Esophagus squamous epithelium (tissue), 4 donors: ENCODE results near the gene ZNF26.
"Not testable (repeated sequence)": the region's sequence is repeated elsewhere in the genome, so short reads cannot be mapped to it uniquely, and the experiment has no call there.

Experiments used
- CTCF ChIP-seq, 6 experiments: fragments of 450-650 bp in 4 of 6; fragments of 200-600 bp in 2 of 6; sonication (generic) in 2 of 6; IDR thresholded peaks; one replicate each; pipeline ENCODE4 v1.5.1; 2016 to 2019; ENCODE audit warnings: antibody characterized with exemption in 6 of 6, mild to moderate bottlenecking in 4 of 6, moderate library complexity in 4 of 6
- POLR2A ChIP-seq, 4 donors: fragments of 450-650 bp; IDR thresholded peaks; one replicate each; pipeline ENCODE4 v1.6.1; 2017; ENCODE audit warnings: antibody characterized with exemption in 4 of 4, mild to moderate bottlenecking in 4 of 4, moderate library complexity in 3 of 4

GRCh38 chr12:132961790-132962189 lies 24.4 kb upstream of the ZNF26 start:
- not testable (repeated sequence) for TF ChIP-seq POLR2A, CTCF (IDR thresholded peaks at IDR 0.05)
